HL-60 (cell line): ENCODE measurements around the gene KRT3.

Experiments used
- CTCF ChIP-seq: IDR thresholded peaks from one replicate; pipeline ENCODE4 v1.5.1; 2011; ENCODE audit warnings: low read length, control low read depth, inconsistent platforms; ENCODE audit not compliant: insufficient read depth
- TF ChIP-seq, protein P1 (sequence below): IDR thresholded peaks from 2 replicates; pipeline ENCODE4 v1.6.1; 2012; ENCODE audit warnings: low read depth; ENCODE audit not compliant: insufficient replicate concordance

DNA sequence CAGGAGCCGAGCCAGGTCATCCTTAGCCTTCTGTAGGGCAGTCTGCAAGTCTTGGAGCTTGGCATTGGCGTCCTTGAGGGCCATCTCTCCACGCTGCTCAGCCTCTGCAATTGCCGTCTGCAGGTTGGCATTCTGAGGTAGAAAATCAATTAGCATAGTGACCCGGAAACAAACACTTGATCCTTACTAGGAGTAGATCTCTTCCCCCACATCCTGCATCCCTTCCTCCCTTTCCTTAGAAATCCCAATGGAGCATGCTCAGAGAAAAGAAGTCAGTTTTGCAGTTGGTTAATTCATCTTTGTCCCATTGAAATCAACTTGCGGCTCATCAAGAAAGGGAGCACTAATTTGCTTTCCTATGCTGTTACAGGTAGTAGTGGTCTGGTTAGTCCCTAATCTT is 24.8 kb downstream of the KRT3 start:
- TF ChIP-seq CTCF = no peak
- TF ChIP-seq, protein P1, sequence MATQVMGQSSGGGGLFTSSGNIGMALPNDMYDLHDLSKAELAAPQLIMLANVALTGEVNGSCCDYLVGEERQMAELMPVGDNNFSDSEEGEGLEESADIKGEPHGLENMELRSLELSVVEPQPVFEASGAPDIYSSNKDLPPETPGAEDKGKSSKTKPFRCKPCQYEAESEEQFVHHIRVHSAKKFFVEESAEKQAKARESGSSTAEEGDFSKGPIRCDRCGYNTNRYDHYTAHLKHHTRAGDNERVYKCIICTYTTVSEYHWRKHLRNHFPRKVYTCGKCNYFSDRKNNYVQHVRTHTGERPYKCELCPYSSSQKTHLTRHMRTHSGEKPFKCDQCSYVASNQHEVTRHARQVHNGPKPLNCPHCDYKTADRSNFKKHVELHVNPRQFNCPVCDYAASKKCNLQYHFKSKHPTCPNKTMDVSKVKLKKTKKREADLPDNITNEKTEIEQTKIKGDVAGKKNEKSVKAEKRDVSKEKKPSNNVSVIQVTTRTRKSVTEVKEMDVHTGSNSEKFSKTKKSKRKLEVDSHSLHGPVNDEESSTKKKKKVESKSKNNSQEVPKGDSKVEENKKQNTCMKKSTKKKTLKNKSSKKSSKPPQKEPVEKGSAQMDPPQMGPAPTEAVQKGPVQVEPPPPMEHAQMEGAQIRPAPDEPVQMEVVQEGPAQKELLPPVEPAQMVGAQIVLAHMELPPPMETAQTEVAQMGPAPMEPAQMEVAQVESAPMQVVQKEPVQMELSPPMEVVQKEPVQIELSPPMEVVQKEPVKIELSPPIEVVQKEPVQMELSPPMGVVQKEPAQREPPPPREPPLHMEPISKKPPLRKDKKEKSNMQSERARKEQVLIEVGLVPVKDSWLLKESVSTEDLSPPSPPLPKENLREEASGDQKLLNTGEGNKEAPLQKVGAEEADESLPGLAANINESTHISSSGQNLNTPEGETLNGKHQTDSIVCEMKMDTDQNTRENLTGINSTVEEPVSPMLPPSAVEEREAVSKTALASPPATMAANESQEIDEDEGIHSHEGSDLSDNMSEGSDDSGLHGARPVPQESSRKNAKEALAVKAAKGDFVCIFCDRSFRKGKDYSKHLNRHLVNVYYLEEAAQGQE = no peak
